ENCODE measurements around the gene NTSR1.

Gene NTSR1

DNA sequence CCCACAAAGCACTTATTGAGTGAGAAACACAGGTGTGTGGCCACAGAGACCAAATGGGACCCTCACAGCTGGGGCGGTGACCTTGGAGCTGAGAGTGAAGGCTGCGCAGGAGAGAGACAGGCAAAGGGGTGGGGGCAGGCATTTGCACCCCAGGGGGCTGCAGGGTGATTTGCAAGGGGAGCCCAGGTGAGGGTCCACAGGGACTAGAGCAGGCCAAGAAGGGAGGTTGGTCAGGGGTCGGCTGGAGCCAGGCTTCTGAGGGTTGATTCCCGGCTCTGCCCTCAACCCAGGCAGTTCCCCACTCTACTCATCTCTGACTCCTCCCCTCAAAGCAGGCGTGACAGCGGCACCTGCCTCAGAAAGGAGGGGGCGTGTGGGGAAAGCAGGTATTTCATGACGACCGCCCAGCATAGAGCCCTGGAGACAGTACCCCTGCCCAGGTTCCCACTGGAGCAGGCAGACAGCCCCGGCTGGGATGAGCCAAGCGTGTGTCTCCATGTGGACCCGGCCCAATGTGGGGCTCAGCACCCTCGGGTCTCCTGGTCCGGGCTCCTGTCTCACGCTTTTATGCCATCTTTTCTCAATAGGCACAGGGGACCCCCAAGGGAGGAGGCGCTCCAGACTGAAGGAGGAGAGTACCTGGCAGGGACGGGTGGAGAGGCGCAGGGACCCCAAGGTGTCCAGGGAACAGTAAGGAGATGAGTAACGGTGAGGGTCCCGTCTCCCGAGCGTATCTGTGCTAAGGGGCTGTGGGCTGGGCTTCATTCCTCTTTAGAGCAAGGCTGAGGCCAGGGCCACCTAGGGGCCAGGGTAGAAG, 84.5 kb downstream of the NTSR1 start:
- TF ChIP-seq TAF1 (IDR thresholded peaks at IDR 0.05; ENCODE audit: borderline replicate concordance, insufficient read depth, low read length), result no peak
- TF ChIP-seq, protein P1, sequence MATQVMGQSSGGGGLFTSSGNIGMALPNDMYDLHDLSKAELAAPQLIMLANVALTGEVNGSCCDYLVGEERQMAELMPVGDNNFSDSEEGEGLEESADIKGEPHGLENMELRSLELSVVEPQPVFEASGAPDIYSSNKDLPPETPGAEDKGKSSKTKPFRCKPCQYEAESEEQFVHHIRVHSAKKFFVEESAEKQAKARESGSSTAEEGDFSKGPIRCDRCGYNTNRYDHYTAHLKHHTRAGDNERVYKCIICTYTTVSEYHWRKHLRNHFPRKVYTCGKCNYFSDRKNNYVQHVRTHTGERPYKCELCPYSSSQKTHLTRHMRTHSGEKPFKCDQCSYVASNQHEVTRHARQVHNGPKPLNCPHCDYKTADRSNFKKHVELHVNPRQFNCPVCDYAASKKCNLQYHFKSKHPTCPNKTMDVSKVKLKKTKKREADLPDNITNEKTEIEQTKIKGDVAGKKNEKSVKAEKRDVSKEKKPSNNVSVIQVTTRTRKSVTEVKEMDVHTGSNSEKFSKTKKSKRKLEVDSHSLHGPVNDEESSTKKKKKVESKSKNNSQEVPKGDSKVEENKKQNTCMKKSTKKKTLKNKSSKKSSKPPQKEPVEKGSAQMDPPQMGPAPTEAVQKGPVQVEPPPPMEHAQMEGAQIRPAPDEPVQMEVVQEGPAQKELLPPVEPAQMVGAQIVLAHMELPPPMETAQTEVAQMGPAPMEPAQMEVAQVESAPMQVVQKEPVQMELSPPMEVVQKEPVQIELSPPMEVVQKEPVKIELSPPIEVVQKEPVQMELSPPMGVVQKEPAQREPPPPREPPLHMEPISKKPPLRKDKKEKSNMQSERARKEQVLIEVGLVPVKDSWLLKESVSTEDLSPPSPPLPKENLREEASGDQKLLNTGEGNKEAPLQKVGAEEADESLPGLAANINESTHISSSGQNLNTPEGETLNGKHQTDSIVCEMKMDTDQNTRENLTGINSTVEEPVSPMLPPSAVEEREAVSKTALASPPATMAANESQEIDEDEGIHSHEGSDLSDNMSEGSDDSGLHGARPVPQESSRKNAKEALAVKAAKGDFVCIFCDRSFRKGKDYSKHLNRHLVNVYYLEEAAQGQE (IDR thresholded peaks at IDR 0.05; ENCODE audit: insufficient read depth in 1 of 2, low read depth in 2 of 2, low read length in 2 of 2), result no peak
- no peak for TF ChIP-seq POLR2AphosphoS5 (IDR thresholded peaks at IDR 0.05; ENCODE audit: low read depth, low read length)
- TF ChIP-seq SIN3A (IDR thresholded peaks at IDR 0.05; ENCODE audit: borderline replicate concordance, insufficient read depth, low read length), result no peak
- no peak for TF ChIP-seq FOXP2 (optimal IDR thresholded peaks at IDR 0.05; ENCODE audit: borderline replicate concordance, extremely low read depth, extremely low read length, insufficient read depth)

- no peak for TF ChIP-seq TAF1 (IDR thresholded peaks at IDR 0.05; ENCODE audit: borderline replicate concordance, insufficient read depth, low read length)
- no peak for TF ChIP-seq SIN3A (IDR thresholded peaks at IDR 0.05; ENCODE audit: borderline replicate concordance, insufficient read depth, low read length)
- no peak for TF ChIP-seq FOXP2 (optimal IDR thresholded peaks at IDR 0.05; ENCODE audit: borderline replicate concordance, extremely low read depth, extremely low read length, insufficient read depth)
- TF ChIP-seq, protein P1 (IDR thresholded peaks at IDR 0.05; ENCODE audit: insufficient read depth in 1 of 2, low read depth in 2 of 2, low read length in 2 of 2), result no peak
- TF ChIP-seq POLR2AphosphoS5 (IDR thresholded peaks at IDR 0.05; ENCODE audit: low read depth, low read length), result no peak
Measured at GRCh38 chr20:62793757-62794006, 85.0 kb downstream of the NTSR1 start.

DNA sequence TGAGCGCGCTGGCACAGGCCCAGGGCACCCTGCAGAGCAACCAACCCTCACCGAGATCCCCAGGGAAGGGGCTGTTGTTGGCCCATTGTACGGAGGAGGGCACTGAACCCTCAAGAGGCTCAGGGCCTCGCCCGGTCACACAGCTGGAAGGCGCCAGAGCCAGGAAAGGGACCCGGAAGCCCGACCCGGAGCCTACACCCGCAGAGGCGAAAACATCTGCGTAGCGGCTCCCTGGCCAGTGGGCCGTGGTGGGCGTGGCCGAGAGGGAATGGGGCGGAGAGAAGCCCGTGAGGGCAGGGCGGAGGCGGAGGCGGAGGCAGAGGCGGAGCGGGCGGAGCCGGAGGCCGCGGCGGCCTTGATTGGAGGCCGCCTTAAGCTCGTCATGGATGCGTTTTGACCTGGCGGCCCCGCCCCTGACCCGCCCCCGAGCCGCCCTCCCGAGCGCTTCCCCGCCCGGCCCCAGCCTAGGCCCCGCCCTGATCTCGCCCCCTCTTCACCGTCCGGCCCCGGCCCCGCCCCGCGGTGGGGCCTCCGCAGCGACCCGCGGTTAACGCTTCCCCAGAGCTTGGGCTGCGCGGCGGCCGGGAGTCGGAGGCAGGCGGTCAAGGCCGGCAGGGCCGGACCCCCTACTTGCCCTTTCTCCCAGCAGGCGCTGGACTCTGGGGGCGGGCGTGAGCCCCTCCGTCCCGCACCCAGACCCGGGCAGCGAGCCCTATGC, 85.5 kb downstream of the NTSR1 start:
- TF ChIP-seq FOXP2 (optimal IDR thresholded peaks at IDR 0.05; ENCODE audit: borderline replicate concordance, extremely low read depth, extremely low read length, insufficient read depth) (no peak), POLR2AphosphoS5 (IDR thresholded peaks at IDR 0.05; ENCODE audit: low read depth, low read length) (peak; percentile 88), TAF1 (IDR thresholded peaks at IDR 0.05; ENCODE audit: borderline replicate concordance, insufficient read depth, low read length) (peak; percentile 36; the same call in 1 of the 2 replicates), SIN3A (IDR thresholded peaks at IDR 0.05; ENCODE audit: borderline replicate concordance, insufficient read depth, low read length) (no peak)

GRCh38 chr20:62795023-62795761, 86.6 kb downstream of the NTSR1 start:
- TF ChIP-seq, protein P1 (IDR thresholded peaks at IDR 0.05; ENCODE audit: insufficient read depth in 1 of 2, low read depth in 2 of 2, low read length in 2 of 2), result no peak
- TF ChIP-seq TAF1 (IDR thresholded peaks at IDR 0.05; ENCODE audit: borderline replicate concordance, insufficient read depth, low read length), result no peak
- TF ChIP-seq FOXP2 (optimal IDR thresholded peaks at IDR 0.05; ENCODE audit: borderline replicate concordance, extremely low read depth, extremely low read length, insufficient read depth), result no peak
- no peak for TF ChIP-seq SIN3A (IDR thresholded peaks at IDR 0.05; ENCODE audit: borderline replicate concordance, insufficient read depth, low read length)
- no peak for TF ChIP-seq POLR2AphosphoS5 (IDR thresholded peaks at IDR 0.05; ENCODE audit: low read depth, low read length)
